H1 (cell line): ENCODE data around the gene LIF. TPM values are rescaled to one million over a fixed set of nuclear protein-coding genes. Genes with fewer than 3 reads are reported as not detected.

Source experiments
- CTCF ChIA-PET: fragments of 300-600 bp; sonication (Branson Sonifier 250); formaldehyde crosslinking; loops from one replicate; lab custom pipeline; 2021; ENCODE audit not compliant: partially characterized antibody; lab: Charles Lee
- POLR2A ChIA-PET: fragments of 300-600 bp; sonication (Branson Sonifier 250); formaldehyde crosslinking; loops from one replicate; lab custom pipeline; 2021; ENCODE audit warnings: inconsistent platforms; ENCODE audit not compliant: partially characterized antibody; lab: Charles Lee
- DNase-seq, 2 experiments: peaks; one replicate each; pipeline versions ENCODE4 v3.0.0 to v3.0.0-alpha.2; 2010 to 2022; ENCODE audit warnings: low spot score in 2 of 2, low read depth in 1 of 2, mixed read lengths in 1 of 2
- FAIRE-seq: peaks from 2 replicates; lab custom pipeline; 2011; peaks lifted over from hg19 to GRCh38; lab: Jason Lieb, UNC
- H2AFZ ChIP-seq: 2 replicates; pipeline ENCODE4 v1.8.1; 2012; ENCODE audit warnings: low read length, inconsistent platforms
- H2AK5ac ChIP-seq: 2 replicates; pipeline ENCODE4 v1.6.1; 2013; ENCODE audit warnings: low read depth, low read length
- H2BK120ac ChIP-seq: replicated peaks from 2 replicates; pipeline ENCODE3; 2013; ENCODE audit warnings: low read depth, low read length, inconsistent platforms
- H2BK12ac ChIP-seq: 2 replicates; pipeline ENCODE4 v1.6.1; 2013; ENCODE audit warnings: low read depth, low read length
- H2BK15ac ChIP-seq: 2 replicates; pipeline ENCODE4 v1.6.1; 2013; ENCODE audit warnings: low read length
- H2BK20ac ChIP-seq: 2 replicates; pipeline ENCODE4 v1.6.1; 2013; ENCODE audit warnings: low read length
- H2BK5ac ChIP-seq: 2 replicates; pipeline ENCODE4 v1.6.1; 2013; ENCODE audit warnings: low read depth, low read length
- H3K14ac ChIP-seq: 2 replicates; pipeline ENCODE4 v1.6.1; 2013; ENCODE audit warnings: inconsistent platforms; ENCODE audit not compliant: insufficient read length
- H3K18ac ChIP-seq: 2 replicates; pipeline ENCODE4 v1.6.1; 2013; ENCODE audit warnings: low read length; ENCODE audit errors: extremely low read depth
- H3K23ac ChIP-seq: 2 replicates; pipeline ENCODE4 v1.6.1; 2013; ENCODE audit warnings: inconsistent platforms; ENCODE audit not compliant: insufficient read length
- H3K23me2 ChIP-seq: 2 replicates; pipeline ENCODE4 v1.6.1; 2013; ENCODE audit warnings: low read depth, low read length
- H3K27ac ChIP-seq: 2 replicates; pipeline ENCODE4 v1.6.1; 2011; ENCODE audit warnings: low read depth, low read length, inconsistent platforms
- H3K27me3 ChIP-seq, 4 experiments: replicated peaks in 1 of 4; 1 replicate in 1 of 4; 2 replicates in 3 of 4; pipeline versions ENCODE4 v1.6.1 to v1.8.1; 2011 to 2013; ENCODE audit warnings: low read length in 3 of 4, mild to moderate bottlenecking in 3 of 4, inconsistent platforms in 2 of 4, mixed read lengths in 2 of 4, moderate library complexity in 1 of 4; ENCODE audit not compliant: control insufficient read depth in 3 of 4, insufficient read depth in 3 of 4; ENCODE audit errors: extremely low read depth in 1 of 4
- H3K36me3 ChIP-seq, 4 experiments: 2 replicates each; pipeline versions ENCODE4 v1.6.1 to v1.8.1; 2011 to 2013; ENCODE audit warnings: mild to moderate bottlenecking in 4 of 4, low read length in 3 of 4, moderate library complexity in 2 of 4, control low read depth in 1 of 4, inconsistent platforms in 1 of 4; ENCODE audit not compliant: insufficient read depth in 4 of 4, control insufficient read depth in 2 of 4
- H3K4ac ChIP-seq: replicated peaks from 2 replicates; pipeline ENCODE3; 2013; ENCODE audit warnings: low read length, low read depth, mixed read lengths, inconsistent platforms; ENCODE audit not compliant: insufficient read length
- H3K4me1 ChIP-seq, 4 experiments: replicated peaks in 1 of 4; 1 replicate in 1 of 4; 2 replicates in 3 of 4; pipeline versions ENCODE4 v1.6.1 to v1.8.1; 2011 to 2013; ENCODE audit warnings: low read length in 3 of 4, inconsistent platforms in 2 of 4, mixed read lengths in 1 of 4; ENCODE audit not compliant: insufficient read depth in 4 of 4, control insufficient read depth in 3 of 4
- H3K4me2 ChIP-seq, 2 experiments: 2 replicates each; pipeline versions ENCODE4 v1.6.1 to v1.8.1; 2011 to 2013; ENCODE audit warnings: low read depth in 2 of 2, low read length in 2 of 2, control low read depth in 1 of 2, inconsistent platforms in 1 of 2, mild to moderate bottlenecking in 1 of 2; ENCODE audit not compliant: insufficient read depth in 1 of 2
- H3K4me3 ChIP-seq, 4 experiments: fragments of 200-600, 300-600 bp in 1 of 4; sonication (generic), shearing (Covaris generic), sonication (Bioruptor Twin) in 1 of 4; 2 replicates each; pipeline versions ENCODE4 v1.5.1 to v1.8.1; 2011 to 2016; ENCODE audit warnings: low read length in 4 of 4, low read depth in 3 of 4, control low read depth in 2 of 4, inconsistent platforms in 2 of 4, mild to moderate bottlenecking in 2 of 4, mixed read lengths in 1 of 4, moderate library complexity in 1 of 4; ENCODE audit not compliant: insufficient read depth in 2 of 4; ENCODE audit errors: extremely low read depth in 1 of 4
- H3K56ac ChIP-seq: replicated peaks from 2 replicates; pipeline ENCODE3; 2013; ENCODE audit warnings: low read depth, mild to moderate bottlenecking, mixed read lengths, low read length, inconsistent platforms; ENCODE audit not compliant: insufficient read length
- H3K79me1 ChIP-seq: 2 replicates; pipeline ENCODE4 v1.6.1; 2013; ENCODE audit warnings: low read depth, low read length, control low read depth
- H3K79me2 ChIP-seq, 2 experiments: 2 replicates each; pipeline versions ENCODE4 v1.6.1 to v1.8.1; 2012 to 2013; ENCODE audit warnings: low read length in 2 of 2, mild to moderate bottlenecking in 2 of 2, inconsistent platforms in 1 of 2; ENCODE audit not compliant: insufficient read depth in 2 of 2, control insufficient read depth in 1 of 2
- H3K9ac ChIP-seq, 4 experiments: replicated peaks in 1 of 4; 1 replicate in 1 of 4; 2 replicates in 3 of 4; pipeline versions ENCODE4 v1.6.1 to v1.8.1; 2011 to 2013; ENCODE audit warnings: low read depth in 3 of 4, low read length in 3 of 4, control low read depth in 2 of 4, mild to moderate bottlenecking in 2 of 4, moderate library complexity in 2 of 4, inconsistent platforms in 1 of 4; ENCODE audit errors: extremely low read depth in 1 of 4
- H3K9me3 ChIP-seq, 2 experiments: 2 replicates each; pipeline versions ENCODE4 v1.6.1 to v1.8.1; 2012 to 2013; ENCODE audit warnings: mild to moderate bottlenecking in 2 of 2, moderate library complexity in 2 of 2, control low read depth in 1 of 2, inconsistent platforms in 1 of 2, low read depth in 1 of 2, low read length in 1 of 2, mixed read lengths in 1 of 2; ENCODE audit not compliant: insufficient read depth in 2 of 2
- H4K20me1 ChIP-seq, 2 experiments: replicated peaks in 1 of 2; 2 replicates each; pipeline versions ENCODE3 to v1.8.1; 2011 to 2013; ENCODE audit warnings: inconsistent platforms in 2 of 2, low read length in 2 of 2, mild to moderate bottlenecking in 1 of 2; ENCODE audit not compliant: insufficient read depth in 2 of 2, control insufficient read depth in 1 of 2
- H4K5ac ChIP-seq: 2 replicates; pipeline ENCODE4 v1.6.1; 2013; ENCODE audit warnings: low read length, low read depth, mixed read lengths, inconsistent platforms; ENCODE audit not compliant: insufficient read length
- H4K8ac ChIP-seq: 2 replicates; pipeline ENCODE4 v1.8.0; 2013; ENCODE audit warnings: mild to moderate bottlenecking, moderate library complexity, low read length, inconsistent platforms; ENCODE audit not compliant: insufficient read depth; ENCODE audit errors: extremely low read depth
- H4K91ac ChIP-seq: replicated peaks from 2 replicates; pipeline ENCODE3; 2013; ENCODE audit warnings: low read length, mixed read lengths, inconsistent platforms; ENCODE audit not compliant: insufficient read length
- HDAC6 ChIP-seq: IDR thresholded peaks from one replicate; pipeline ENCODE4 v1.7.1; 2012; ENCODE audit warnings: low read depth, mild to moderate bottlenecking, inconsistent platforms, low read length, moderate library complexity
- JUND ChIP-seq: IDR thresholded peaks from 2 replicates; pipeline ENCODE4 v1.6.1; 2011; ENCODE audit warnings: mild to moderate bottlenecking, improper control_type of control experiment, low read length
- POU5F1 ChIP-seq: IDR thresholded peaks from 2 replicates; pipeline ENCODE4 v1.6.1; 2011; ENCODE audit warnings: low read depth, mild to moderate bottlenecking, low read length, moderate library complexity
- RNF2 ChIP-seq: fragments of 200-900, 300-1000 bp; sonication (generic); IDR thresholded peaks from 2 replicates; pipeline ENCODE4 v1.7.1; 2016; ENCODE audit warnings: borderline replicate concordance, low read depth, mild to moderate bottlenecking, antibody characterized with exemption, low read length; ENCODE audit not compliant: poor library complexity, severe bottlenecking; ENCODE audit errors: missing control alignments
- RXRA ChIP-seq: IDR thresholded peaks from 2 replicates; pipeline ENCODE4 v1.6.1; 2011; ENCODE audit warnings: low read depth, mild to moderate bottlenecking, low read length, moderate library complexity; ENCODE audit not compliant: insufficient read depth
- SAP30 ChIP-seq: fragments of 300-600 bp; sonication (generic); IDR thresholded peaks from 2 replicates; pipeline ENCODE4 v1.7.1; 2012; ENCODE audit warnings: low read length, moderate library complexity, mild to moderate bottlenecking, inconsistent platforms; ENCODE audit not compliant: insufficient read depth, insufficient replicate concordance
- SUZ12 ChIP-seq: fragments of 200-600 bp; sonication (generic); IDR thresholded peaks from 2 replicates; pipeline ENCODE4 v1.6.1; 2012; ENCODE audit warnings: mild to moderate bottlenecking, inconsistent platforms, low read length, moderate library complexity, mixed read lengths
- TAF7 ChIP-seq: optimal IDR thresholded peaks from 2 replicates; pipeline ENCODE3; 2011; ENCODE audit warnings: low read depth, mild to moderate bottlenecking, inconsistent platforms, low read length, moderate library complexity, borderline replicate concordance
- WGBS, 2 experiments: shearing (Covaris generic) in 1 of 2; methylation state at CpG; one replicate each; pipeline versions ENCODE4 v1.1.6 to v1.1.7; 2013 to 2015; ENCODE audit warnings: low lambda C conversion rate in 2 of 2, mixed read lengths in 2 of 2, inconsistent platforms in 1 of 2, low coverage in 1 of 2, missing lambda C conversion rate in 1 of 2; ENCODE audit not compliant: insufficient replicate concordance in 2 of 2, insufficient coverage in 1 of 2, insufficient read length in 1 of 2; ENCODE audit errors: extremely low coverage in 1 of 2, missing lambda C conversion rate in 1 of 2; 5-methylcytosine and 5-hydroxymethylcytosine counted together
- polyA plus RNA-seq, 7 experiments: library from polyadenylated mRNA; depleted of rRNA in 3 of 7; stranded (reverse) in 5 of 7; unstranded in 2 of 7; fragments of >200 nt in 5 of 7; fragments of 200-250 nt in 2 of 7; gene quantifications; 1 replicate in 5 of 7; 2 replicates in 1 of 7; 4 replicates in 1 of 7; pipeline versions ENCODE4 v1.2.1 to v1.2.3, GENCODE V29; 2011 to 2013; ENCODE audit warnings: missing spikeins in 2 of 7, mixed read lengths in 2 of 7
- total RNA-seq: library from RNA; stranded (reverse); fragmentation: NEBNext Ultra II Directional; extraction: Animal tissue kit (Norgen Biotek cat#: 25700); gene quantifications from 2 replicates; pipeline ENCODE4 v1.2.1, GENCODE V29; 2021
- TF ChIP-seq, protein P1 (sequence below): IDR thresholded peaks from 2 replicates; pipeline ENCODE4 v1.6.1; 2011; ENCODE audit warnings: low read depth, mild to moderate bottlenecking, low read length; ENCODE audit not compliant: insufficient read depth

Gene LIF
- total and polyA plus RNA-seq, 2 of the 8 experiments (the other 6 are each of a cell fraction or from before 2014, with no cell fraction given): 3.3 to 3.5 TPM

DNA sequence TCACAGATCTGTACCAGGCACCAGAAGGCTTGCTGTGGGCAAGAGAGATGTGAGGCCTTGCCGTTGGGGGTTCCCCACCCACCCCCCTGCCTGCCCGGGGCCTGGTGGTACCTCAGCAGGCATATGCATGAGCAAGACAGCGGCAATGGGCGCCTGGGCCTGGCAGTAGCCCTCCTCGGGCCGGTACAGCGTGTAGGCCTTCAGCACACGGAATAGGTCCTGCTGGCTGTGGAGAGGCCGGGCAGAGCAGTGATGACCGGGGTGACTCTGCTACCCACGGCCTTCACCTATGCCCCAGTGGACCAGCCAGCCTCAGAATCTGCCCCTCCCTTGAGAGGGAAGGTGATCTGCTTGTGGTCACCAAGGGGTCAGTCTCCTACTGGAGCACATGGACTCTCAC, 48.3 kb upstream of the LIF start:
- Histone ChIP-seq H4K5ac (no peak overlapping the region), H3K23me2 (peaks cover under 1% of the 10 kb centered on the region; the same call in 1 of the 2 replicates), H3K4me1 (peaks cover 0 to 10% (median 7%) of the 10 kb centered on the region in 4 experiments; a peak in 6 of 7 replicates), H3K36me3 (no peaks in the 10 kb centered on the region), H3K56ac (no peak overlapping the region), H4K20me1 (no peaks in the 10 kb centered on the region), H4K91ac (no peak overlapping the region), H3K9ac (no peak overlapping the region), H3K4me2 (no peak overlapping the region), H2AFZ (no peak overlapping the region), H2BK120ac (no peak overlapping the region), H3K27me3 (no peaks in the 10 kb centered on the region), H3K9me3 (no peaks in the 10 kb centered on the region), H3K23ac (no peak overlapping the region), H3K18ac (no peak overlapping the region), H3K4me3 (no peak overlapping the region), H3K79me2 (no peaks in the 10 kb centered on the region), H3K14ac (no peak overlapping the region), H2BK12ac (no peak overlapping the region), H2BK20ac (no peak overlapping the region), H3K4ac (no peak overlapping the region), H2BK15ac (no peak overlapping the region), H3K27ac (no peak overlapping the region), H2BK5ac (no peak overlapping the region), H4K8ac (no peak overlapping the region), H2AK5ac (no peak overlapping the region), H3K79me1 (no peaks in the 10 kb centered on the region)
- TF ChIP-seq SAP30: no peak
- TF ChIP-seq RNF2: no peak
- TF ChIP-seq JUND: no peak
- TF ChIP-seq POU5F1: no peak
- TF ChIP-seq, protein P1, sequence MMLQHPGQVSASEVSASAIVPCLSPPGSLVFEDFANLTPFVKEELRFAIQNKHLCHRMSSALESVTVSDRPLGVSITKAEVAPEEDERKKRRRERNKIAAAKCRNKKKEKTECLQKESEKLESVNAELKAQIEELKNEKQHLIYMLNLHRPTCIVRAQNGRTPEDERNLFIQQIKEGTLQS: no peak
- no peak for TF ChIP-seq TAF7
- TF ChIP-seq RXRA: no peak
- TF ChIP-seq SUZ12: no peak
- no peak for TF ChIP-seq HDAC6
- 95% methylated on average over 11 of the region's 11 CpGs; no CpG with 5 or more reads in 1 of the 2 experiments for WGBS, 2 experiments
- DNase-seq (no peak), FAIRE-seq (no peak)
- POLR2A ChIA-PET: interaction anchor here (1.3 kb wide), 1 partner anchor 62 kb away, joined by 3 read pairs; the partner anchor contains the start of gene SF3A1
- CTCF ChIA-PET: interaction anchor here (1.9 to 5.7 kb wide), 2 partner anchors 19 to 33 kb away, joined by 4 to 26 read pairs; partner anchors contain the start of gene TBC1D10A
